Prostate gland (tissue), 2 donors: Measurements from ENCODE around the gene AGPS. TPM values are rescaled to one million over a fixed set of nuclear protein-coding genes. Genes with fewer than 3 reads are reported as not detected.

Experiments
- DNase-seq: peaks from one replicate; pipeline ENCODE4 v3.0.0-alpha.2; 2019; ENCODE audit warnings: low spot score
- H3K27ac ChIP-seq, 2 donors: fragments of 200-600 bp; sonication (generic); 2 replicates each; pipeline ENCODE4 v1.5.1; 2017 to 2019
- H3K27me3 ChIP-seq: fragments of 200-600 bp; sonication (generic); replicated peaks from 2 replicates; pipeline ENCODE4 v1.5.1; 2019; ENCODE audit not compliant: insufficient read depth
- H3K36me3 ChIP-seq, 2 donors: fragments of 200-600 bp; sonication (generic); 1 replicate in 1 of 2; 2 replicates in 1 of 2; pipeline versions ENCODE4 v1.5.1 to v1.8.1; 2017 to 2019
- H3K4me1 ChIP-seq: fragments of 200-600 bp; sonication (generic); replicated peaks from 2 replicates; pipeline ENCODE4 v1.5.1; 2019
- H3K4me3 ChIP-seq, 2 donors: fragments of 200-600 bp; sonication (generic); 2 replicates each; pipeline ENCODE4 v1.5.1; 2017 to 2019
- H3K9me3 ChIP-seq: fragments of 200-600 bp; sonication (generic); 2 replicates; pipeline ENCODE4 v1.5.1; 2017
- POLR2A ChIP-seq: fragments of 450-650 bp; IDR thresholded peaks from one replicate; pipeline ENCODE4 v1.6.1; 2016; ENCODE audit warnings: antibody characterized with exemption, mild to moderate bottlenecking
- POLR2AphosphoS5 ChIP-seq: sonication (generic); formaldehyde crosslinking; IDR thresholded peaks from one replicate; pipeline ENCODE4 v1.6.1; 2017; ENCODE audit warnings: antibody characterized with exemption
- WGBS: methylation state at CpG from one replicate; pipeline ENCODE4 v1.1.5; 2018; 5-methylcytosine and 5-hydroxymethylcytosine counted together
- intact Hi-C: fragments of 100-400 bp; cut with DNase I; formaldehyde crosslinking; loops from one replicate; pipeline ENCODE4 v1.14.2; 2022
- total RNA-seq, 2 donors: library from RNA; depleted of rRNA; stranded (reverse); fragments of >200 nt; gene quantifications; one replicate each; pipeline ENCODE4 v1.1.0, GENCODE V29; 2016
- TF ChIP-seq, protein P1 (sequence below), 4 experiments: fragments of 200-600 bp in 2 of 4; fragments of 450-650 bp in 2 of 4; sonication (generic) in 2 of 4; IDR thresholded peaks; 1 replicate in 3 of 4; 2 replicates in 1 of 4; pipeline ENCODE4 v1.5.1; 2016 to 2019; ENCODE audit warnings: antibody characterized with exemption in 4 of 4, mild to moderate bottlenecking in 2 of 4, moderate library complexity in 2 of 4

AGPS gene
- total RNA-seq, 2 donors from 2014 or later, result 17.2 to 50.3 TPM

DNA sequence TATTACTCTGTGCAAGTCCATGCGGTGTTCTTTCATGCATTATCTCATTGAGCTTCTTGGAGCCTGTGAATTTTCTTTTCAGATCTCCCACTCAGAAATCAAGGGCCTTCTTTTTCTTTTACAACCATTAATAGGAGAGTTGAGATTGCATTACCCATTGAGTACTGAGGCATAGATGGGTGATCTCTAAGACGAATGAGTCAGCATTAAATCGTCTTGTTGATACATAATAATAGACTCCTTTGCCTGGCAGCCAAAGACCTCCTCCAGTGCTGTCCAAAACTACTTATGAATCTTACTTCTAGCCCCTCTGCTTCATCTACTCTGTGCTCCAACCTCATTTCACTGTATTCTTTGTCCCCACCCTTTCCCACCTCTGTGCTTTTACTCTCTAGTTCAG lies 180.5 kb downstream of the AGPS start:
- TF ChIP-seq POLR2A, result no peak
- TF ChIP-seq, protein P1, sequence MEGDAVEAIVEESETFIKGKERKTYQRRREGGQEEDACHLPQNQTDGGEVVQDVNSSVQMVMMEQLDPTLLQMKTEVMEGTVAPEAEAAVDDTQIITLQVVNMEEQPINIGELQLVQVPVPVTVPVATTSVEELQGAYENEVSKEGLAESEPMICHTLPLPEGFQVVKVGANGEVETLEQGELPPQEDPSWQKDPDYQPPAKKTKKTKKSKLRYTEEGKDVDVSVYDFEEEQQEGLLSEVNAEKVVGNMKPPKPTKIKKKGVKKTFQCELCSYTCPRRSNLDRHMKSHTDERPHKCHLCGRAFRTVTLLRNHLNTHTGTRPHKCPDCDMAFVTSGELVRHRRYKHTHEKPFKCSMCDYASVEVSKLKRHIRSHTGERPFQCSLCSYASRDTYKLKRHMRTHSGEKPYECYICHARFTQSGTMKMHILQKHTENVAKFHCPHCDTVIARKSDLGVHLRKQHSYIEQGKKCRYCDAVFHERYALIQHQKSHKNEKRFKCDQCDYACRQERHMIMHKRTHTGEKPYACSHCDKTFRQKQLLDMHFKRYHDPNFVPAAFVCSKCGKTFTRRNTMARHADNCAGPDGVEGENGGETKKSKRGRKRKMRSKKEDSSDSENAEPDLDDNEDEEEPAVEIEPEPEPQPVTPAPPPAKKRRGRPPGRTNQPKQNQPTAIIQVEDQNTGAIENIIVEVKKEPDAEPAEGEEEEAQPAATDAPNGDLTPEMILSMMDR (IDR thresholded peaks at IDR 0.05), result no peak
- TF ChIP-seq POLR2AphosphoS5, result no peak
- Histone ChIP-seq H3K27me3 (no peaks in the 10 kb centered on the region), H3K36me3 (no peaks in the 10 kb centered on the region), H3K9me3 (no peaks in the 10 kb centered on the region), H3K4me1 (no peaks in the 10 kb centered on the region), H3K4me3 (no peak overlapping the region), H3K27ac (no peak overlapping the region)
- intact Hi-C loops, result no loop called here
- no peak for DNase-seq
- 37% methylated on average over 3 of the region's 3 CpGs for WGBS

DNA sequence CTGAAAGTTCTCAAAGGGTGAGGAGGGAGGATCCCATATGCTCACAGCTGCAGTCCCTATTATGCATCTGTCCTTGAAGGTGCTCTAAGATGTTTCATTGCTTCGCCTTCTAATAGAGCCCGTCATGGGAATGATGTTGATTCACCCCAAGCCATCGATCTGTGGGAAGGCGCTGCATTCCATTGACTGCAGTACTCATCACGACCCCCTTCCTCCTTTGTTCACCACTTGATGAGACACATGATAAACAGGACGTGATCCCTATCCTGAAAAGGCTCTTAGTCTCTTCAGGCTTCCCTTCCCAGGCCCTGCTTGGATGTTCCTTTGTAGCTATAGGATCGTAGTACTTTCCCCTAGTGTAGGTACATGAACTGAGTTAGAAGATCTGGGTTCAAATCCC lies 181.8 kb downstream of the AGPS start:
- intact Hi-C loops, result no loop called here
- Histone ChIP-seq H3K9me3 (no peaks in the 10 kb centered on the region), H3K4me3 (no peak overlapping the region), H3K36me3 (no peaks in the 10 kb centered on the region), H3K4me1 (no peaks in the 10 kb centered on the region), H3K27me3 (no peaks in the 10 kb centered on the region), H3K27ac (no peak overlapping the region)
- no peak for TF ChIP-seq POLR2AphosphoS5
- TF ChIP-seq POLR2A, result no peak
- 85% methylated on average over 7 of the region's 7 CpGs for WGBS
- DNase-seq, result no peak

DNA sequence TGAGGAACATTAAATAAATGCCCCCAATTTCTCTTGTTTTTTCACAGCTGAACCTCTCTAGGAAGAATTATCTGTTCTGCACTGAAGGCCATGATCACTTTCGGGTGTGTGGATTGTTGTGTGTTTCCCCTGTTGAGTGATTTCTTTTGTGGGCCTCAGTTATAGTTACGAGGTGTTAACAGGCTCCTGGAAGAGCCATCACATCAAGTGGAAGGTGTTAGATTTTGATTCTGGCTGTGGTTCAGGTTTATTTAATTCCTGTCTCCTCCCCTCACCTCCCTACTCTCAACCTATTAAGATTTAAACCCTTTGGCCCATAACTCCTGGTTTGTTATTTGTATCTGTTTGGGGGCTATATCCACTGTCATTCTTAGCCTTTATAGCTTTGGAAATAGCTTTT lies 182.8 kb downstream of the AGPS start:
- Histone ChIP-seq H3K36me3 (no peaks in the 10 kb centered on the region), H3K9me3 (no peaks in the 10 kb centered on the region), H3K4me1 (no peaks in the 10 kb centered on the region), H3K27ac (no peak overlapping the region), H3K4me3 (no peak overlapping the region), H3K27me3 (no peaks in the 10 kb centered on the region)
- TF ChIP-seq, protein P1 (IDR thresholded peaks at IDR 0.05), result no peak
- no peak for TF ChIP-seq POLR2A
- no peak for TF ChIP-seq POLR2AphosphoS5
- DNase-seq, result no peak
- 78% methylated on average over 2 of the region's 2 CpGs for WGBS
- intact Hi-C loops, result no loop called here

DNA sequence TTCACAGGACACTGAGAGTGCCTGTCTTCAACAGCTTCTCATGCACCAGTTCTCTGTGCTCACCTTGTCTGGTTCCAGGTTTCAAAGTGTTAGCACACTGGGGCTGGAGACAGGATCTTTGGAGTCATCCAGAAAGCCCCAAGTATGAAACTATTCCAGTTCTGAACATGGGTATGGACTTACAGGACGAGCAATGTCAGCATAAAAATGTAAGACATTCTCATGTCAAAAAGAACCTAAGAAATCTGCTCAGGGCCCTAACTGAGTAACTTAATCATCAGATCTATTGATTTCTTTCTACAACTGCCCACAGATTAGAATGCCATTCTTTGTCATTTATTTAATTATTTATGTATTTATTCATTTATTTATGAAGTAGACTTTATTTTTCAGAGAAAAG lies 184.5 kb downstream of the AGPS start:
- intact Hi-C loops, result no loop called here
- 94% methylated on average over 1 of the region's 1 CpG for WGBS
- Histone ChIP-seq H3K27ac (no peak overlapping the region), H3K4me3 (no peak overlapping the region), H3K27me3 (no peaks in the 10 kb centered on the region), H3K4me1 (no peaks in the 10 kb centered on the region), H3K36me3 (no peaks in the 10 kb centered on the region), H3K9me3 (no peaks in the 10 kb centered on the region)
- TF ChIP-seq POLR2A (no peak), POLR2AphosphoS5 (no peak)
- TF ChIP-seq, protein P1 (IDR thresholded peaks at IDR 0.05), result no peak
- no peak for DNase-seq

DNA sequence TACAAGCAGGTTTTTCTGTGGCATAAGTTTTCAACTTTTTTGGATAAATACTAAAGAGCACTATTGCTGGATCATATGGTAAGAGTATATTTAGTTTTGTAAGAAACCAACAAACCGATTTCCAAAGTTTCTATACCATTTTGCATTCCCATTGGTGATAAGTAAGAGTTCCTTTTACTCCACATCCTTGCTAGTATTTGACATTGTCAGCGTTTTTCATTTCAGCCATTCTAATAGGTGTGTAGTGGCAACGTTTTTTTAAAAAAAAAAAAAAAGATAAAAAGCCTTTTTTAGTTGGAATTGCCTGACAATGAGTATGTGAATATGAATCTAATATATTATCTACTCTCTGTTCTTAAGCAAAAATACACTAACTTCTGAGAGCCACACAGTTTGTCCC lies 185.9 kb downstream of the AGPS start:
- no peak for DNase-seq
- intact Hi-C loops, result no loop called here
- H3K4me1 ChIP-seq, result no peaks in the 10 kb centered on the region
- H3K9me3 ChIP-seq, result no peaks in the 10 kb centered on the region
- H3K27me3 ChIP-seq, result no peaks in the 10 kb centered on the region
- 92% methylated on average over 3 of the region's 3 CpGs for WGBS
- H3K4me3 ChIP-seq, result no peak overlapping the region
- no peaks in the 10 kb centered on the region for H3K36me3 ChIP-seq
- H3K27ac ChIP-seq, result no peak overlapping the region
- TF ChIP-seq POLR2AphosphoS5, result no peak
- no peak for TF ChIP-seq POLR2A
- TF ChIP-seq, protein P1 (IDR thresholded peaks at IDR 0.05), result no peak
